Spleen (tissue), 7 donors: ENCODE measurements around the gene TSC22D3.

ENCODE experiments used
- CTCF ChIP-seq, 11 experiments: fragments of 200-600 bp in 7 of 11; fragments of 450-650 bp in 4 of 11; sonication (generic) in 4 of 11; IDR thresholded peaks in 8 of 11; conservative IDR thresholded peaks in 3 of 11; 1 replicate in 7 of 11; 2 replicates in 4 of 11; pipeline versions ENCODE4 v1.4.0 to v1.8.0; 2016 to 2021; ENCODE audit warnings: antibody characterized with exemption in 11 of 11, inconsistent platforms in 4 of 11, mild to moderate bottlenecking in 1 of 11
- POLR2A ChIP-seq, 3 donors: fragments of 450-650 bp; IDR thresholded peaks; one replicate each; pipeline ENCODE4 v1.5.1; 2017; ENCODE audit warnings: antibody characterized with exemption in 3 of 3, mild to moderate bottlenecking in 1 of 3
- POLR2AphosphoS5 ChIP-seq, 3 donors: sonication (generic); formaldehyde crosslinking; IDR thresholded peaks; one replicate each; pipeline ENCODE4 v1.5.1; 2017; ENCODE audit warnings: antibody characterized with exemption in 3 of 3
- donor health status: DM: no; HTN: no; CAD: no; lungs with moderate emphysema.
- donor health status: DM: no; HTN: no; CAD: no.
- donor health status: DM: no; HTN: no; CAD: no.

DNA sequence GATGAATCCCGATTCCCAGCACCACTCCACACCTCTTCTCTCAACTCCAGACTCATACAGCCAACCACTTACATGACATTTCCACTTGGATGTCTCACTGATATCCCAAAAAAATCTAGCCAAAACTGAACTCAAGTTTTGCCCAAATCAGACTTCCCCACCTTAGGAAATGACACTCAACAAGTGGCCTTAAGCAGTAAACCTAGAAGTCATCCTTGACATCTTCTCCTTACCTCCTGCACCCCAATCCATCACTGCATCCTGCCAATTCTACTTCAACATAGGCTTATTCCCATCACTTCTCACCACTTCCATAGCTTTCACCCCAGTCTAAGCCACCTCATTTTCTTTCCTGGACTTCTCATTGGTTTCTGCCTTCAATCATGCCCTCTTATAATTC lies 108.2 kb downstream of the TSC22D3 start:
- no peak for TF ChIP-seq POLR2AphosphoS5 (IDR thresholded peaks at IDR 0.05)
- TF ChIP-seq CTCF (IDR thresholded peaks at IDR 0.05 in 8 of 11, conservative IDR thresholded peaks at IDR 0.05 in 3 of 11), result no peak
- no peak for TF ChIP-seq POLR2A (IDR thresholded peaks at IDR 0.05)
